H1 (cell line): ENCODE data around the gene SPAG17. TPM values are rescaled to one million over a fixed set of nuclear protein-coding genes. Genes with fewer than 3 reads are reported as not detected.

Experiments
- JUN ChIP-seq: IDR thresholded peaks from 2 replicates; pipeline ENCODE4 v1.6.1; 2011; ENCODE audit warnings: low read depth, mild to moderate bottlenecking, improper control_type of control experiment, low read length
- RXRA ChIP-seq: IDR thresholded peaks from 2 replicates; pipeline ENCODE4 v1.6.1; 2011; ENCODE audit warnings: low read depth, mild to moderate bottlenecking, low read length, moderate library complexity; ENCODE audit not compliant: insufficient read depth
- TBP ChIP-seq: IDR thresholded peaks from 2 replicates; pipeline ENCODE4 v1.6.1; 2011; ENCODE audit warnings: low read depth, low read length, improper control_type of control experiment
- polyA plus RNA-seq, 7 experiments: library from polyadenylated mRNA; depleted of rRNA in 3 of 7; stranded (reverse) in 5 of 7; unstranded in 2 of 7; fragments of >200 nt in 5 of 7; fragments of 200-250 nt in 2 of 7; gene quantifications; 1 replicate in 5 of 7; 2 replicates in 1 of 7; 4 replicates in 1 of 7; pipeline versions ENCODE4 v1.2.1 to v1.2.3, GENCODE V29; 2011 to 2013; ENCODE audit warnings: missing spikeins in 2 of 7, mixed read lengths in 2 of 7
- total RNA-seq: library from RNA; stranded (reverse); fragmentation: NEBNext Ultra II Directional; extraction: Animal tissue kit (Norgen Biotek cat#: 25700); gene quantifications from 2 replicates; pipeline ENCODE4 v1.2.1, GENCODE V29; 2021

Gene SPAG17
- total and polyA plus RNA-seq, 2 of the 8 experiments (the other 6 are each of a cell fraction or from before 2014, with no cell fraction given): 0.56 to 0.62 TPM

DNA sequence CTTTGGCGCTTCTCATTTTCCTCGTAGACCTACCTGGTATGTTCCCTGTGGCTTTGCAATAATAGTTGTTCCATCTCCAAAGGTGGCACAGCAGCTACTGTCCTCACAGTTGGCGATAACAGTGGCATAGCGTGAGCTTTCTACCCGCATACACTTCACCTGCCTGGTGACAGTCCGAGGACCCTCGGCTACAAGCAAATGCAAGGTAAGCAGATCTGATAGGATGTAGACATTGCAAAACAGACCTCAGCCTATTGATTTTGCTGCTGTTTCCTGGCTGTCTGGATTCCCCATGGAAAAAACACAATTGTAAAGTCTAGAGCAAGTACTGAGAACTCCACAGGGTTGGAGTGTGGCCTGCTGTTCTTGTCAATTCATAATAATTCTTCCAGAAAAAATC lies 177.0 kb downstream of the SPAG17 start (continued):
- no peak for TF ChIP-seq JUN
- no peak for TF ChIP-seq TBP
- no peak for TF ChIP-seq RXRA
